Parathyroid adenoma (tissue), 2 donors: ENCODE data around the gene SCN2A.
"Not testable (repeated sequence)": the region's sequence is repeated elsewhere in the genome, so short reads cannot be mapped to it uniquely, and the experiment has no call there.

Source experiments
- H2AFZ ChIP-seq: fragments of 300-600 bp; sonication (generic); one replicate; pipeline ENCODE4 v1.7.0; 2017; ENCODE audit warnings: antibody characterized with exemption, mild to moderate bottlenecking
- H3K27ac ChIP-seq: fragments of 300-600 bp; sonication (generic); one replicate; pipeline ENCODE4 v1.7.0; 2017
- H3K27me3 ChIP-seq: fragments of 300-600 bp; sonication (generic); one replicate; pipeline ENCODE4 v1.7.0; 2017; ENCODE audit warnings: low read length; ENCODE audit not compliant: control insufficient read depth, insufficient read depth
- H3K36me3 ChIP-seq: fragments of 300-600 bp; sonication (generic); one replicate; pipeline ENCODE4 v1.7.0; 2017; ENCODE audit warnings: low read length; ENCODE audit not compliant: control insufficient read depth, insufficient read depth
- H3K4me1 ChIP-seq: fragments of 300-600 bp; sonication (generic); one replicate; pipeline ENCODE4 v1.7.0; 2017; ENCODE audit warnings: control low read depth
- H3K4me2 ChIP-seq: fragments of 300-600 bp; sonication (generic); one replicate; pipeline ENCODE4 v1.7.0; 2017; ENCODE audit warnings: low read length
- H3K4me3 ChIP-seq: fragments of 300-600 bp; sonication (generic); one replicate; pipeline ENCODE4 v1.7.0; 2017; ENCODE audit warnings: low read depth, low read length
- H3K79me2 ChIP-seq: fragments of 300-600 bp; sonication (generic); one replicate; pipeline ENCODE4 v1.7.0; 2017; ENCODE audit warnings: control low read depth
- H3K9ac ChIP-seq: fragments of 300-600 bp; sonication (generic); one replicate; pipeline ENCODE4 v1.7.0; 2017; ENCODE audit warnings: mild to moderate bottlenecking
- H3K9me3 ChIP-seq: fragments of 300-600 bp; sonication (generic); one replicate; pipeline ENCODE4 v1.7.0; 2017; ENCODE audit warnings: low read length; ENCODE audit not compliant: control insufficient read depth
- TF ChIP-seq, protein P1 (sequence below): fragments of 300-600 bp; sonication (generic); IDR thresholded peaks from one replicate; pipeline ENCODE4 v1.7.0; 2017; ENCODE audit warnings: antibody characterized with exemption, mild to moderate bottlenecking
- donor health status: primary hyperparathyroidism.

Gene SCN2A

DNA sequence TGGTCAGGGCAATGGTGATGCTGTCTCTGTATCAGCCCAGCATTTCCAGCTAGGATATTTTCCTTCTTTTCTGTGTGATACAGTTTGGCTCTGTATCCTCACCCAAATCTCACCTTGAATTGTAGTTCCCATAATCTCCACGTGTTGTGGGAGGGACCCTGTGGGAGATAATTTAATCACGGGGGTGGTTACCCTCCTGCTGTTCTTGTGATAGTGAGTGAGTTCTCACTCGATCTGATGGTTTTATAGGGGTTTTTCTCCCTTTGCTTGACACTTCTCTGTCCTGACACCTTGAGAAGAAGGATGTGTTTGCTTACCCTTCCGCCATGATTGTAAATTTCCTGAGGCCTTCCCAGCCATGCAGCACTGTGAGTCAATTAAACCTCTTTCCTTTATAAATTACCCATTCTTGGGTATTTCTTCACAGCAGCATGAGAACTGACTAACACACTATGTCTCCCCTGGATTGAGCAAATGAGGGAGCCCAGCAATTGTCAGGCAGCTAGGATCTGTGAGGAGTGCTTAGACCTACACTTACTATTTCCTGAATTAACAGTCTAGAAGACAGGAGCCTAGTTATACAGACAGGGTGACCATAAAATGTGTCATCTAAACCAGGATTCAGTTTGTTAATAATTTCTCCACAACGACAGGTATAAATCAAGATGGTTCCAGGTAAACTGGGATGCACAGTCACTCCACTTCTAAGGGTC lies 6.0 kb downstream of the SCN2A start:
- H3K79me2 ChIP-seq = no peaks in the 10 kb centered on the region
- H3K27ac ChIP-seq = no peak overlapping the region
- H3K4me1 ChIP-seq = no peaks in the 10 kb centered on the region
- no peak overlapping the region for H2AFZ ChIP-seq
- H3K9ac ChIP-seq = no peak overlapping the region
- TF ChIP-seq, protein P1, sequence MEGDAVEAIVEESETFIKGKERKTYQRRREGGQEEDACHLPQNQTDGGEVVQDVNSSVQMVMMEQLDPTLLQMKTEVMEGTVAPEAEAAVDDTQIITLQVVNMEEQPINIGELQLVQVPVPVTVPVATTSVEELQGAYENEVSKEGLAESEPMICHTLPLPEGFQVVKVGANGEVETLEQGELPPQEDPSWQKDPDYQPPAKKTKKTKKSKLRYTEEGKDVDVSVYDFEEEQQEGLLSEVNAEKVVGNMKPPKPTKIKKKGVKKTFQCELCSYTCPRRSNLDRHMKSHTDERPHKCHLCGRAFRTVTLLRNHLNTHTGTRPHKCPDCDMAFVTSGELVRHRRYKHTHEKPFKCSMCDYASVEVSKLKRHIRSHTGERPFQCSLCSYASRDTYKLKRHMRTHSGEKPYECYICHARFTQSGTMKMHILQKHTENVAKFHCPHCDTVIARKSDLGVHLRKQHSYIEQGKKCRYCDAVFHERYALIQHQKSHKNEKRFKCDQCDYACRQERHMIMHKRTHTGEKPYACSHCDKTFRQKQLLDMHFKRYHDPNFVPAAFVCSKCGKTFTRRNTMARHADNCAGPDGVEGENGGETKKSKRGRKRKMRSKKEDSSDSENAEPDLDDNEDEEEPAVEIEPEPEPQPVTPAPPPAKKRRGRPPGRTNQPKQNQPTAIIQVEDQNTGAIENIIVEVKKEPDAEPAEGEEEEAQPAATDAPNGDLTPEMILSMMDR = no peak
- no peaks in the 10 kb centered on the region for H3K9me3 ChIP-seq
- no peak overlapping the region for H3K4me3 ChIP-seq
- no peaks in the 10 kb centered on the region for H3K27me3 ChIP-seq
- H3K36me3 ChIP-seq = no peaks in the 10 kb centered on the region
- no peak overlapping the region for H3K4me2 ChIP-seq

DNA sequence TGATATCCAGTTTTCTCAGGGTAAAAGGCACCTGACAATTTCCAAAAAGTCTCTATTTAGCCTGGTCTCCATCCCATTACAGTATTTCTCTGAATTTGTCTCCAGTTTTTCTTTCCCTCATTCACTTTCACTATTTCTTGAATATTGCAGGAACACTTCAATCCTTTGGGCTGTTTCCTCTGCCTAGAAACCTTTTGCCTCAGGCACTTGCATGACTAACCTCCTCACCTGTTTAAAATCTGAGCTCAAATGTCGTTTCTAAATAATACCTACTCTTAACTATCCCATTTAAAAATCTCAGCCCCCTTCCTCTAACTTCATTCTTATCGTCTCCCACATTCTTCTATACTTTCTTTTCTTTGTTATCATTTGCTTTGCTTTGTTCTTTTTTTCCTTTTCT lies 9.0 kb downstream of the SCN2A start:
- no peaks in the 10 kb centered on the region for H3K36me3 ChIP-seq
- H3K9me3 ChIP-seq = no peaks in the 10 kb centered on the region
- H3K9ac ChIP-seq = no peak overlapping the region
- H3K4me2 ChIP-seq = no peak overlapping the region
- no peaks in the 10 kb centered on the region for H3K79me2 ChIP-seq
- no peaks in the 10 kb centered on the region for H3K27me3 ChIP-seq
- H2AFZ ChIP-seq = no peak overlapping the region
- no peak overlapping the region for H3K27ac ChIP-seq
- H3K4me3 ChIP-seq = no peak overlapping the region
- TF ChIP-seq, protein P1 = no peak
- H3K4me1 ChIP-seq = no peaks in the 10 kb centered on the region

DNA sequence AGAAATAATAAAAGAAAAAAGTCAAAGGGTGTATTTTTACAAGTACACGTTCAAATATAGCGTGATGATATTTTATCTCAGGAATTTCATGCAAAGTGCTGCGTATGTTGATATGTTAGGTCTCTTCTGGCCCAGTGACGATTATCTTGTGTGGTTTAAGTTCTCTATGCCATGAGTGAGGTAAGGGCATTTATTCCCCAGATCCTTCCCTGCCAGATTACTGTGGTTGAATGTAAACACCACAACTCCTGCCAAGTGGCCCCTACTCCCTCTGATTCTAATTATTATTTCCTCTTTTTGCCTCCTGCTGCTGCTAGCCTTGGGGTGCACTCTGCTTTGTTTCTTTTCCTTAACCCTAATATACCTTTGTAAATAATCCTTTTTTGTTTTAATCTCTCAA lies 12.2 kb downstream of the SCN2A start:
- Histone ChIP-seq H3K27me3 (no peaks in the 10 kb centered on the region), H2AFZ (no peak overlapping the region), H3K4me3 (no peak overlapping the region), H3K9me3 (no peaks in the 10 kb centered on the region), H3K27ac (no peak overlapping the region), H3K36me3 (no peaks in the 10 kb centered on the region), H3K4me1 (no peaks in the 10 kb centered on the region), H3K9ac (no peak overlapping the region), H3K4me2 (no peak overlapping the region), H3K79me2 (no peaks in the 10 kb centered on the region)
- TF ChIP-seq, protein P1 = no peak

DNA sequence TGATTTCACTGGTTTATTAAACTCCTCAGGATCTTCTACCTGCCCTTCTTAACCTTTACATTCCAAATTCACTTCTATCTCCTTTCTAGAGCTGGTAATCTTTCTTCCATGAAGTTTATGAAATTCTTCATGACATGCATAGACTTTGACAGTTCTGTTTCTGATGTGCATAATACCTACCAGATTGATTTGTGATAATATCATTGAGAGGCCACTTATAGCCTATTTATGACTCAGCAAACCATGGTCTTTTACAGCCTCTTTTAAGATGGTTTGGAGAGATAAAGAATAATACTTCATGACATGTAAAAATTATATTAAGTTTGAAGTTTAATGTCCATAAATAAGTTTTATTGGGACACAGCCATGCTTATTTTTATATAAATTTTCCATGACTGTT lies 14.0 kb downstream of the SCN2A start:
- Histone ChIP-seq H3K4me2 (no peak overlapping the region), H2AFZ (no peak overlapping the region), H3K9me3 (no peaks in the 10 kb centered on the region), H3K27ac (no peak overlapping the region), H3K9ac (no peak overlapping the region), H3K27me3 (no peaks in the 10 kb centered on the region), H3K36me3 (no peaks in the 10 kb centered on the region), H3K4me3 (no peak overlapping the region), H3K4me1 (no peaks in the 10 kb centered on the region), H3K79me2 (no peaks in the 10 kb centered on the region)
- TF ChIP-seq, protein P1 = no peak

DNA sequence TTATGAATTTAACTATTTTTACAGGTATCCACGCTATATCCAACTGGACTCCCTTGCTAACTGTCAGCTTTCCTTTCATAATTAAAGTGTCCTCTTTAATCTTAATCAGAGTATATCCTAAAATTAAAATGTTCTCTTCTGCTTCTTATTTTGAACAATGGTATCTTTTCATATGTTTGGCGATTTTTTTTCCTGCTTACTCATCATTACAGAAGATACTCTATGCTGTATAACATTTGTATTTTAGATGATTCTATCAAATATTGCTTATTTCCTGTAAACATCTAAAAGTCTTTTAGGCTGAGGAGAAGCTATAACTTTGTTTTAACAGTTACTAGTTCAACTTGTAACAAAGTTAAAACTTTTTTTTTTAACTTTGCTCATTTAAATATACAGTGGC lies 17.4 kb downstream of the SCN2A start:
- Histone ChIP-seq H3K4me1 (no peaks in the 10 kb centered on the region), H3K4me3 (no peak overlapping the region), H3K79me2 (no peaks in the 10 kb centered on the region), H3K4me2 (no peak overlapping the region), H3K9me3 (no peaks in the 10 kb centered on the region), H2AFZ (no peak overlapping the region), H3K27ac (no peak overlapping the region), H3K9ac (no peak overlapping the region), H3K27me3 (no peaks in the 10 kb centered on the region), H3K36me3 (no peaks in the 10 kb centered on the region)
- TF ChIP-seq, protein P1 = no peak

DNA sequence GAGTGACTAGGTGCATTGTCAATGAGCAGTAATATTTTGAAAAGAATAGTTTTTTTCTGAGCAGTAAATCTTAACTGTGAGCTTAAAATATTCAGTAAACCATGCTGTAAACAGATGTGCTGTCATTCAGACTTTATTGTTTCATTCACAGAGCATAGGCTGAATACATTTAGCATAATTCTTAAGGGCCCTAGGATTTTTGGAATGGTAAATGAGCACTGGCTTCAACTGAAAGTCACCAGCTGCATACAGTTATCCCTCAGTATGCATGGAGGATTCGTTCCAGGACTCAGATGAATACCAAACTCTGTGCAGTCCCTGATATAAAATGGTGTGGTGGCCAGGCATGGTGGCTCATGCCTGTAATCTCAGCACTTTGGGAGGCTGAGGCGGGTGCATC lies 21.1 kb downstream of the SCN2A start:
- not testable (repeated sequence) for H3K4me3 ChIP-seq, H3K27ac ChIP-seq, H3K9me3 ChIP-seq, H3K4me1 ChIP-seq, H2AFZ ChIP-seq, H3K27me3 ChIP-seq, H3K79me2 ChIP-seq, H3K9ac ChIP-seq, H3K36me3 ChIP-seq, H3K4me2 ChIP-seq
